Activated CD4-positive, CD25-positive, alpha-beta regulatory T cell treated with anti-CD3 and anti-CD28 coated beads, Interleukin-2, amount 50 U/mL, for 16 hours (primary cell): ENCODE results near the gene GAP43.
"Not testable (repeated sequence)": the region's sequence is repeated elsewhere in the genome, so short reads cannot be mapped to it uniquely, and the experiment has no call there.

Experiments used
- DNase-seq: peaks from one replicate; pipeline ENCODE4 v3.0.0-alpha.2; 2020; ENCODE audit warnings: low read depth, low spot score

Gene GAP43

GRCh38 chr3:115697263-115698053, 74.1 kb downstream of the GAP43 start:
- no peak for DNase-seq

GRCh38 chr3:115698851-115699591, 75.7 kb downstream of the GAP43 start:
- DNase-seq = no peak

- DNase-seq = no peak
These were observed 76.4 kb downstream of the GAP43 start for GRCh38 chr3:115699706-115700105.

GRCh38 chr3:115702598-115702997, 79.3 kb downstream of the GAP43 start:
- DNase-seq = no peak

GRCh38 chr3:115704661-115705338, 81.5 kb downstream of the GAP43 start:
- DNase-seq = no peak

GRCh38 chr3:115706311-115706829, 83.1 kb downstream of the GAP43 start:
- no peak for DNase-seq

GRCh38 chr3:115708540-115708939, 85.2 kb downstream of the GAP43 start:
- DNase-seq = no peak

- no peak for DNase-seq
These were observed 85.8 kb downstream of the GAP43 start for GRCh38 chr3:115709093-115709492.

- no peak for DNase-seq
These were observed 86.6 kb downstream of the GAP43 start for GRCh38 chr3:115709931-115710330.

GRCh38 chr3:115710799-115711198, 87.5 kb downstream of the GAP43 start:
- DNase-seq = no peak

- no peak for DNase-seq
These were observed 89.6 kb downstream of the GAP43 start for GRCh38 chr3:115712871-115713270.

- DNase-seq = no peak
These were observed 90.0 kb downstream of the GAP43 start for GRCh38 chr3:115713284-115713683.

- no peak for DNase-seq
These were observed 92.0 kb downstream of the GAP43 start for GRCh38 chr3:115715241-115715745.

GRCh38 chr3:115720983-115721382, 97.7 kb downstream of the GAP43 start:
- no peak for DNase-seq

GRCh38 chr3:115725800-115726199, 102.5 kb downstream of the GAP43 start:
- no peak for DNase-seq

GRCh38 chr3:115727135-115727534, 103.8 kb downstream of the GAP43 start:
- DNase-seq = no peak

- DNase-seq = no peak
These were observed 104.7 kb downstream of the GAP43 start for GRCh38 chr3:115728013-115728412.

GRCh38 chr3:115736341-115736740, 113.0 kb downstream of the GAP43 start:
- DNase-seq = not testable (repeated sequence)

GRCh38 chr3:115741650-115742049, 118.3 kb downstream of the GAP43 start:
- DNase-seq = no peak

GRCh38 chr3:115744516-115744915, 121.2 kb downstream of the GAP43 start:
- not testable (repeated sequence) for DNase-seq

GRCh38 chr3:115752978-115753377, 129.7 kb downstream of the GAP43 start:
- DNase-seq = not testable (repeated sequence)
